ENCODE data around the gene TNP2. TPM values are rescaled to one million over a fixed set of nuclear protein-coding genes. Genes with fewer than 3 reads are reported as not detected.

The TNP2 gene
- total and polyA plus RNA-seq, 2 of the 4 experiments (the other 2 are of a cell fraction), result not detected

GRCh38 chr16:11280616-11281522 is 11.7 kb upstream of the TNP2 start, which contains the start of gene PRM1:
Gene PRM1, minus strand, starts transcription at chr16:11281330. Its CDS starts 92 bp downstream, at chr16:11281238.
- dilution Hi-C loops (cut with HindIII; ENCODE audit: low sequenced_read_pairs, unreplicated experiment) (no loop called here), intact Hi-C loops (cut with micrococcal nuclease) (no loop called here), in situ Hi-C loops (cut with MboI; ENCODE audit: low sequenced_read_pairs) (no loop called here)
- Histone ChIP-seq H3K9me3 (ENCODE audit: control insufficient read depth, insufficient read depth, low read length) (peaks cover 7% of the 10 kb centered on the region), H3K18ac (ENCODE audit: low read depth, low read length) (no peak within 1 kb of the TSS), H3K36me3 (ENCODE audit: control insufficient read depth, insufficient read depth, low read length) (no peaks in the 10 kb centered on the region), H3K27ac (ENCODE audit: insufficient read depth, low read length) (no peak within 1 kb of the TSS), H2AK9ac (replicated peaks; ENCODE audit: low read depth, low read length, poor library complexity) (no peak within 1 kb of the TSS), H3K4me1 (ENCODE audit: control insufficient read depth, insufficient read depth, low read length) (no peaks in the 10 kb centered on the region), H3K56ac (ENCODE audit: extremely low read depth, insufficient read depth, low read length) (no peak within 1 kb of the TSS), H4K8ac (ENCODE audit: low read depth in 2 of 2, low read length in 2 of 2) (no peak within 1 kb of the TSS), H3K9ac (ENCODE audit: low read depth, low read length) (no peak within 1 kb of the TSS), H3K14ac (replicated peaks; ENCODE audit: low read depth, low read length) (no peak within 1 kb of the TSS), H3K27me3 (ENCODE audit: control insufficient read depth, insufficient read depth, low read length) (peaks cover 23% of the 10 kb centered on the region), H3K9me1 (ENCODE audit: insufficient read depth, low read length) (no peaks in the 10 kb centered on the region), H3K4me2 (ENCODE audit: low read depth, low read length) (no peak within 1 kb of the TSS), H2AK5ac (ENCODE audit: low read depth, low read length) (no peak within 1 kb of the TSS), H4K91ac (ENCODE audit: insufficient read depth, low read depth, low read length) (no peak within 1 kb of the TSS), H2BK20ac (ENCODE audit: low read depth, low read length) (no peak within 1 kb of the TSS), H4K20me1 (ENCODE audit: insufficient read depth, low read length) (no peaks in the 10 kb centered on the region), H3K4ac (ENCODE audit: low read depth, low read length) (no peak within 1 kb of the TSS), H4K5ac (ENCODE audit: low read depth, low read length) (no peak within 1 kb of the TSS), H2BK120ac (ENCODE audit: low read depth, low read length) (no peak within 1 kb of the TSS), H2BK15ac (ENCODE audit: low read depth, low read length) (no peak within 1 kb of the TSS), H3K23ac (ENCODE audit: low read depth, low read length) (no peak within 1 kb of the TSS), H2BK5ac (ENCODE audit: low read depth, low read length, poor library complexity, severe bottlenecking) (no peak within 1 kb of the TSS), H3K79me1 (ENCODE audit: low read depth in 1 of 2, low read length in 2 of 2) (no peaks in the 10 kb centered on the region), H3K4me3 (ENCODE audit: insufficient read depth, low read depth, low read length) (no peak within 1 kb of the TSS), H2AFZ (replicated peaks; ENCODE audit: low read length, poor library complexity) (no peak within 1 kb of the TSS)
- BruUV-seq (replicated peaks), result no TSS peak
- ATAC-seq (ENCODE audit: low read depth), result no peak
- WGBS, 2 experiments (ENCODE audit: extremely low coverage in 2 of 2, insufficient read length in 1 of 2), result 76% methylated on average over 8 of the region's 25 CpGs; no CpG with 5 or more reads in 1 of the 2 experiments
- DNase-seq, result no peak
- no peak for TF ChIP-seq FOS (IDR thresholded peaks at IDR 0.05; ENCODE audit: low read depth, low read length)
- CTCF ChIA-PET, result no interaction called here
- POLR2A ChIA-PET (ENCODE audit: unreplicated experiment), result no interaction called here
